ENCODE data around the gene VCPKMT.

DNA sequence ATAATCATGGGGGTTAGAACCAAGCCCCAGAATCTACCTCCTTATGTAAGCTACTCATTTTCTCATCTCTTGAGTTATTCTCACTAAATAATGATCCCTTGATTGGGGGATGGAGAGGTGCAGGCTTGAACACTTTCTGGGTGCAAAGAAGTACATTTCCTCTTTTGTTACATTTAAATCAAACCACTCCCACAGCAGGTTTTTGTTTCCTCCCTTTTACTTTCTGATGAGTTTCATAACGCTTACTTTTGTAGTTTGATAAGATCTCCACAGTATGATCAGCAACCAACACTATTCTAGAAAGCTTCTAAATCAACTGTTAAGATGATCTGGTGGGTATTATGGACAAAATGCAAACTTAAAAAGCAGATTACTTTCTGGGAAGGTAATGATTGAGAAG lies 20.5 kb downstream of the VCPKMT start:
- TF ChIP-seq, protein P1, sequence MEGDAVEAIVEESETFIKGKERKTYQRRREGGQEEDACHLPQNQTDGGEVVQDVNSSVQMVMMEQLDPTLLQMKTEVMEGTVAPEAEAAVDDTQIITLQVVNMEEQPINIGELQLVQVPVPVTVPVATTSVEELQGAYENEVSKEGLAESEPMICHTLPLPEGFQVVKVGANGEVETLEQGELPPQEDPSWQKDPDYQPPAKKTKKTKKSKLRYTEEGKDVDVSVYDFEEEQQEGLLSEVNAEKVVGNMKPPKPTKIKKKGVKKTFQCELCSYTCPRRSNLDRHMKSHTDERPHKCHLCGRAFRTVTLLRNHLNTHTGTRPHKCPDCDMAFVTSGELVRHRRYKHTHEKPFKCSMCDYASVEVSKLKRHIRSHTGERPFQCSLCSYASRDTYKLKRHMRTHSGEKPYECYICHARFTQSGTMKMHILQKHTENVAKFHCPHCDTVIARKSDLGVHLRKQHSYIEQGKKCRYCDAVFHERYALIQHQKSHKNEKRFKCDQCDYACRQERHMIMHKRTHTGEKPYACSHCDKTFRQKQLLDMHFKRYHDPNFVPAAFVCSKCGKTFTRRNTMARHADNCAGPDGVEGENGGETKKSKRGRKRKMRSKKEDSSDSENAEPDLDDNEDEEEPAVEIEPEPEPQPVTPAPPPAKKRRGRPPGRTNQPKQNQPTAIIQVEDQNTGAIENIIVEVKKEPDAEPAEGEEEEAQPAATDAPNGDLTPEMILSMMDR (optimal IDR thresholded peaks at IDR 0.05 in 1 of 3, IDR thresholded peaks at IDR 0.05 in 1 of 3, conservative IDR thresholded peaks at IDR 0.05 in 1 of 3; ENCODE audit: extremely low read depth in 1 of 3, insufficient read depth in 2 of 3, low read length in 3 of 3) = no peak
- no peak for TF ChIP-seq EZH2 (IDR thresholded peaks at IDR 0.05; ENCODE audit: low read length)
